Endodermal cell (in vitro differentiated cells): ENCODE measurements around the gene SMAP2. TPM values are rescaled to one million over a fixed set of nuclear protein-coding genes. Genes with fewer than 3 reads are reported as not detected.

Source experiments
- DNase-seq: peaks from one replicate; pipeline ENCODE4 v3.0.0-alpha.2; 2017
- H3K27ac ChIP-seq: 2 replicates; pipeline ENCODE4 v1.5.1; 2013; ENCODE audit warnings: mild to moderate bottlenecking, low read depth, low read length, moderate library complexity
- H3K27me3 ChIP-seq: 2 replicates; pipeline ENCODE4 v1.6.1; 2013; ENCODE audit warnings: mild to moderate bottlenecking, low read length, moderate library complexity; ENCODE audit not compliant: insufficient read depth, control insufficient read depth, poor library complexity, severe bottlenecking
- H3K36me3 ChIP-seq: 2 replicates; pipeline ENCODE4 v1.7.0; 2013; ENCODE audit warnings: mild to moderate bottlenecking, low read length, moderate library complexity; ENCODE audit not compliant: control insufficient read depth, insufficient read depth
- H3K4me1 ChIP-seq: one replicate; pipeline ENCODE4 v1.7.0; 2013; ENCODE audit warnings: low read length; ENCODE audit not compliant: control insufficient read depth, insufficient read depth
- H3K4me3 ChIP-seq: 2 replicates; pipeline ENCODE4 v1.5.1; 2013; ENCODE audit warnings: mild to moderate bottlenecking, low read length, moderate library complexity
- H3K9ac ChIP-seq: 2 replicates; pipeline ENCODE4 v1.6.1; 2013; ENCODE audit warnings: mild to moderate bottlenecking, low read length, moderate library complexity; ENCODE audit not compliant: poor library complexity, severe bottlenecking; ENCODE audit errors: extremely low read depth
- H3K9me3 ChIP-seq: 2 replicates; pipeline ENCODE4 v1.6.1; 2013; ENCODE audit warnings: mild to moderate bottlenecking, low read length, moderate library complexity; ENCODE audit not compliant: control insufficient read depth
- H3K27ac Mint-ChIP-seq: 2 replicates; pipeline ENCODE4 v1.8.0; 2020; ENCODE audit warnings: mixed read lengths
- H3K27me3 Mint-ChIP-seq: 2 replicates; pipeline ENCODE4 v1.8.0; 2021; ENCODE audit warnings: mild to moderate bottlenecking, mixed read lengths; ENCODE audit not compliant: insufficient read depth
- H3K36me3 Mint-ChIP-seq: 2 replicates; pipeline ENCODE4 v1.8.0; 2020; ENCODE audit warnings: low read depth, mixed read lengths
- H3K4me1 Mint-ChIP-seq: 2 replicates; pipeline ENCODE4 v1.8.0; 2020; ENCODE audit warnings: mixed read lengths
- H3K4me3 Mint-ChIP-seq: 2 replicates; pipeline ENCODE4 v1.8.0; 2020; ENCODE audit warnings: mild to moderate bottlenecking, moderate library complexity, mixed read lengths
- H3K9me3 Mint-ChIP-seq: 2 replicates; pipeline ENCODE4 v1.8.0; 2020; ENCODE audit warnings: mild to moderate bottlenecking, mixed read lengths
- CTCF ChIP-seq: fragments of 200-600 bp; sonication (generic); conservative IDR thresholded peaks from 2 replicates; pipeline ENCODE4 v1.5.0; 2021; ENCODE audit warnings: antibody characterized with exemption, mild to moderate bottlenecking
- WGBS, 2 experiments: methylation state at CpG; one replicate each; pipeline versions ENCODE4 v1.1.5 to v1.1.7; 2013; ENCODE audit warnings: missing lambda C conversion rate in 2 of 2, mixed read lengths in 1 of 2; ENCODE audit not compliant: insufficient coverage in 1 of 2, insufficient read length in 1 of 2; 5-methylcytosine and 5-hydroxymethylcytosine counted together
- total RNA-seq, 2 donors: library from RNA; stranded (reverse); fragmentation: NEBNext Ultra II Directional in 1 of 2; extraction: Animal tissue kit (Norgen Biotek cat#: 25700) in 1 of 2; gene quantifications; 2 replicates in 1 of 2; 3 replicates in 1 of 2; pipeline ENCODE4 v1.2.1, GENCODE V29; 2021

Gene SMAP2
- total RNA-seq, 2 donors from 2014 or later: 21.9 to 22.3 TPM

GRCh38 chr1:40438391-40439015 lies 65.0 kb downstream of the SMAP2 start:
- WGBS, 2 experiments: 83 to 91% methylated on average over 2 to 3 of the region's 3 CpGs
- H3K4me3 Mint-ChIP-seq: no peak overlapping the region
- no peaks in the 10 kb centered on the region for H3K4me1 ChIP-seq
- H3K4me1 Mint-ChIP-seq: no peaks in the 10 kb centered on the region
- peak; percentile 56 for DNase-seq
- H3K27ac ChIP-seq: no peak overlapping the region
- H3K36me3 ChIP-seq: no peaks in the 10 kb centered on the region
- no peak overlapping the region for H3K4me3 ChIP-seq
- no peaks in the 10 kb centered on the region for H3K27me3 ChIP-seq
- no peaks in the 10 kb centered on the region for H3K36me3 Mint-ChIP-seq
- no peak overlapping the region for H3K9ac ChIP-seq
- no peaks in the 10 kb centered on the region for H3K9me3 Mint-ChIP-seq
- H3K27me3 Mint-ChIP-seq: no peaks in the 10 kb centered on the region
- H3K27ac Mint-ChIP-seq: no peak overlapping the region
- no peaks in the 10 kb centered on the region for H3K9me3 ChIP-seq
- peak; percentile 85 for TF ChIP-seq CTCF

GRCh38 chr1:40439247-40439646 lies 65.7 kb downstream of the SMAP2 start:
- no peak overlapping the region for H3K9ac ChIP-seq
- no peak overlapping the region for H3K27ac ChIP-seq
- no peaks in the 10 kb centered on the region for H3K36me3 ChIP-seq
- no peak overlapping the region for H3K27ac Mint-ChIP-seq
- no peaks in the 10 kb centered on the region for H3K4me1 Mint-ChIP-seq
- no peak for DNase-seq
- H3K4me3 Mint-ChIP-seq: no peak overlapping the region
- H3K27me3 Mint-ChIP-seq: no peaks in the 10 kb centered on the region
- H3K36me3 Mint-ChIP-seq: no peaks in the 10 kb centered on the region
- no peaks in the 10 kb centered on the region for H3K4me1 ChIP-seq
- H3K9me3 Mint-ChIP-seq: no peaks in the 10 kb centered on the region
- TF ChIP-seq CTCF: no peak
- H3K4me3 ChIP-seq: no peak overlapping the region
- WGBS, 2 experiments: 90 to 91% methylated on average over 3 to 5 of the region's 5 CpGs
- no peaks in the 10 kb centered on the region for H3K27me3 ChIP-seq
- H3K9me3 ChIP-seq: no peaks in the 10 kb centered on the region

GRCh38 chr1:40449684-40450494 lies 76.4 kb downstream of the SMAP2 start, which contains the start of gene ZFP69B:
Gene ZFP69B (plus strand): TSS chr1:40450476. CDS start chr1:40450962, 486 bp downstream.
- peak within 1 kb of the TSS; percentile 72 for H3K4me3 Mint-ChIP-seq
- Histone ChIP-seq H3K4me1 (no peaks in the 10 kb centered on the region), H3K36me3 (peaks cover 15% of the 10 kb centered on the region), H3K4me3 (peak within 1 kb of the TSS; percentile 83), H3K27me3 (no peaks in the 10 kb centered on the region), H3K27ac (peak within 1 kb of the TSS; percentile 92), H3K9me3 (peaks cover 41% of the 10 kb centered on the region), H3K9ac (peak within 1 kb of the TSS; percentile 50)
- TF ChIP-seq CTCF: peak; percentile 14
- H3K4me1 Mint-ChIP-seq: peaks cover 14% of the 10 kb centered on the region
- H3K36me3 Mint-ChIP-seq: peaks cover 35% of the 10 kb centered on the region
- peak within 1 kb of the TSS; percentile 93 for H3K27ac Mint-ChIP-seq
- H3K9me3 Mint-ChIP-seq: peaks cover 40% of the 10 kb centered on the region
- no peaks in the 10 kb centered on the region for H3K27me3 Mint-ChIP-seq
- 1 to 4% methylated on average over 31 to 63 of the region's 64 CpGs for WGBS, 2 experiments
- DNase-seq: peak; percentile 97
